ENCODE data around the gene SLC9A5. TPM values are rescaled to one million over a fixed set of nuclear protein-coding genes. Genes with fewer than 3 reads are reported as not detected.

Gene SLC9A5, protein sequence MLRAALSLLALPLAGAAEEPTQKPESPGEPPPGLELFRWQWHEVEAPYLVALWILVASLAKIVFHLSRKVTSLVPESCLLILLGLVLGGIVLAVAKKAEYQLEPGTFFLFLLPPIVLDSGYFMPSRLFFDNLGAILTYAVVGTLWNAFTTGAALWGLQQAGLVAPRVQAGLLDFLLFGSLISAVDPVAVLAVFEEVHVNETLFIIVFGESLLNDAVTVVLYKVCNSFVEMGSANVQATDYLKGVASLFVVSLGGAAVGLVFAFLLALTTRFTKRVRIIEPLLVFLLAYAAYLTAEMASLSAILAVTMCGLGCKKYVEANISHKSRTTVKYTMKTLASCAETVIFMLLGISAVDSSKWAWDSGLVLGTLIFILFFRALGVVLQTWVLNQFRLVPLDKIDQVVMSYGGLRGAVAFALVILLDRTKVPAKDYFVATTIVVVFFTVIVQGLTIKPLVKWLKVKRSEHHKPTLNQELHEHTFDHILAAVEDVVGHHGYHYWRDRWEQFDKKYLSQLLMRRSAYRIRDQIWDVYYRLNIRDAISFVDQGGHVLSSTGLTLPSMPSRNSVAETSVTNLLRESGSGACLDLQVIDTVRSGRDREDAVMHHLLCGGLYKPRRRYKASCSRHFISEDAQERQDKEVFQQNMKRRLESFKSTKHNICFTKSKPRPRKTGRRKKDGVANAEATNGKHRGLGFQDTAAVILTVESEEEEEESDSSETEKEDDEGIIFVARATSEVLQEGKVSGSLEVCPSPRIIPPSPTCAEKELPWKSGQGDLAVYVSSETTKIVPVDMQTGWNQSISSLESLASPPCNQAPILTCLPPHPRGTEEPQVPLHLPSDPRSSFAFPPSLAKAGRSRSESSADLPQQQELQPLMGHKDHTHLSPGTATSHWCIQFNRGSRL
- polyA plus RNA-seq (2013, experiment 1 of 2; ENCODE audit: insufficient read length): 3.9 TPM
- polyA plus RNA-seq (2013, experiment 2 of 2; ENCODE audit: insufficient read length): 3.4 TPM

DNA sequence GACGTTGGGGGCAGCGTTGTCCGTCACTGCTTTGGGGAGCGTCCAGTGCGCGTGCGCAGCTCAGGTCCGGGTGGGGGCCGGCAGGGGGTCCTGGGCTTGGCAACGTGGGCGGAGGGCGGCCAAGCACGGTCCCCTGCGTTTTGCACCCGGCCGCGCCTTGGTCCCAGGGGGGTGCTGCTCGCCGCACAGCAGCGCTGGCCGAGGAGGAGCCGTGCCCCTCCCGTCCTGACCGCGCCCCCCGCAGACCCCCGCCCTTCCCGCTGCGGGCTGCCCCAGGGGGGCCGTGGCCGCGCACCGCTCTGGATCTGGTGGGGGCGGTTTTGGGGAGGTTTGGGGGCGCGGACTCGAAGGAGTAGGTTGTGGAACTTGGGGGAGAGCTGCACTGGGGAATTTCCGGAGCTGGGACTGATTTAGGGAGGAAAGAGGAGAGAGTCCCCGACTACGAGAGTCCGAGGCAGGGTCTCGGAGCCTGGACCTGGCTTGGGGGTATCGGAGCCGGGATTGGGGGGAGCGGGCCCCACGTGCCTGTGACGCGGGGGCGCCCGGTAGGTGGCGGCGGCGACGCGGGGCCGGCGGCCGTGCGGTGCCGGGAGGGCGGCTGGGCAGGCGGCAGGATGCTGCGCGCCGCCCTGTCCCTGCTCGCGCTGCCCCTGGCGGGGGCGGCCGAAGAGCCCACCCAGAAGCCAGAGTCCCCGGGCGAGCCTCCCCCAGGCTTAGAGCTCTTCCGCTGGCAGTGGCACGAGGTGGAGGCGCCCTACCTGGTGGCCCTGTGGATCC is at the start of gene SLC9A5:
TSS of gene SLC9A5 (plus strand) at position 579 of the 777 bp plus-strand sequence. CDS start at position 615, 36 bp downstream.
- DNase-seq: peak; percentile 35

GRCh38 chr16:67199011-67199807 is 49.6 kb upstream of the SLC9A5 start, which contains the start of gene ELMO3:
Gene ELMO3 (plus strand): TSS chr16:67199131. CDS start chr16:67199327, 196 bp downstream.
- DNase-seq: no peak

DNA sequence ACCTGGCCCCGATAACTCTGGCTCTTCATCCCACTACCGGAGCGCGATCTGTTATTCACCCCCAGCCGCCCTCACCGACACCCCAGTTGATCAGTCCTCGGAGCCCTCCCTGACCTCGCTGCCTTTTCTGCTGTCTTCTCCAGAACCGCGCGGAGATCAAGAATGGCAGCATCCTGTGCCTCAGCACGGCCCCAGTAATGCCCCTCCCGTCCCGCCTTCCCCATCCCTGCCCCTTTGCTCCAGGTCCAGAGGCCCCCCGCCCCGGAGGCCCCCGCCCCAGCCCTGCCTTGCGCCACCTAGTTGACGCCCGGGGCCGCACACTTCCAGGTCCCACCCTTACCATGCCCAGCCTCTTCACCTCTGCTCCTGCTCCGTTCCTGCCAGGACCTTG is 49.0 kb upstream of the SLC9A5 start:
- no peak for DNase-seq

DNA sequence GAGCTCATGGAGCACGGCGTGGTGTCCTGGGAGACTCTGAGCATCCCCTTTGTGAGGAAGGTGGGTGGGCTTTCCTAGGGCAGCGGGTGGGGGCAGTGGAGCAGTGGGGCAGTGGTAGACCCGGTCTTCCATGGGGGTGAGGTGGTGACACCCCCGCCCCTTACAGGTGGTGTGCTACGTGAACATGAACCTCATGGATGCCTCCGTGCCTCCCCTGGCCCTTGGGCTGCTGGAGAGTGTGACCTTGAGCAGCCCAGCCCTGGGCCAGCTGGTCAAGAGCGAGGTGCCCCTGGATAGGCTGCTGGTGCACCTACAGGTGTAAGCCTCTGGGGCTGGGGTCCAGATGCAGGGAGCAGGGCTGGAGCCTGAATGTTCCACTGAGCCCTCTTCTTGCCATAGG is 48.3 kb upstream of the SLC9A5 start:
- no peak for DNase-seq

GRCh38 chr16:67201411-67202345 is 47.1 kb upstream of the SLC9A5 start:
- DNase-seq: no peak

- DNase-seq: no peak
Observed at GRCh38 chr16:67202426-67202825, 46.4 kb upstream of the SLC9A5 start.

GRCh38 chr16:67202956-67203493 is 45.8 kb upstream of the SLC9A5 start:
- DNase-seq: no peak

- no peak for DNase-seq
Observed at GRCh38 chr16:67204076-67204475, 44.7 kb upstream of the SLC9A5 start.

DNA sequence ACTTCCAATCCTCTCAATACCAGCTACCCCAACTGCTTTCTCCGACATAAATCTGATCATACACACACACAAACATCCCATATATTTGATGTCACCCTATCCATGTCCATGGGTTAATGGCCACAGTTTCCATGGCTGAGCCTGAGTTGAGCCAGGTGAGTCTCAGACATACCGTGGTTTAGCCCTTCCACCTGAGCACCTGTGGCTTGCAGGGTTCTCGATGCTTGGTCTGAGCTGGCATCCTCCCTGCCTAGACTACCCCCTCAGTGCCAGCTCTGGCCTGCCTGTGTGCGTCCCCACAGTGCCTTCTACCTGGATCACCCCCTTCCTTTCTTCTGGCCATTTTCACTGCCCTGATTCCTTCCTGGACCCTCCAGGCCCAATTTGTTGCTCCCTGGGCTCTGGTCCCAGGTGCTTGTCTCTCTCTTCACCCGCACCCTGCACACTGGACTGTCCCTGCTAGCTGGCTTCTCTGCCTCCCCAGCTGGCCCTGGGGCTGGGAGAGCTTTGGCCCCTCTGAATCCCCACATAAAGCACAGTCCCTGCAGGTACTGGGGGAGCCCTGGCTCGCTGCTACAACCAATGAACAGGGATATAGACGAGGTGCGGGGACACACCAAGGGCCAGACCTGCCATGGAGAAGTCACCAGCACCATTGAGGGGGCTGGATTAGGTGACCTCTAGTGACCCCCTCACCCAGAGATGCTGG is 42.5 kb upstream of the SLC9A5 start:
- no peak for DNase-seq

DNA sequence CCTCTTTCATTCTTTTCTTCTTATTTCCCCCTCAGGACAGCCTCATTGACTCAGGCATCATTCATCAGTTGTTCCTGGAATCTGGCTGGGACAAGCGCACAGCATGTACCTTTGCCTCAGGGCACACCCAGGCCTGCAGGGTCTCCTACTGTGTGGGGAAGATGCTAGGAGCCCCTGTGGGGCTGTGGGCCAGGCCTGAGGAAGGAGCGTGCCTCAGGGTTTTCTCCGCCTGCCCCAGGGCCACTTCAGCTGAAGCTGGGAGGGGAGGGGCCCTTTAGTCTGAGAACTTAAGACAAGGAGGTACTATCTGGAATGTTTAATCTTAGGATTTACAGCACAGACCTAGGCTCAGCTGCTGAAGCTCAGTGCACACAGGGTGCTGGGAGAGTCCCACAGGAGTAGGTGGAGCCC is 41.9 kb upstream of the SLC9A5 start:
- no peak for DNase-seq

DNA sequence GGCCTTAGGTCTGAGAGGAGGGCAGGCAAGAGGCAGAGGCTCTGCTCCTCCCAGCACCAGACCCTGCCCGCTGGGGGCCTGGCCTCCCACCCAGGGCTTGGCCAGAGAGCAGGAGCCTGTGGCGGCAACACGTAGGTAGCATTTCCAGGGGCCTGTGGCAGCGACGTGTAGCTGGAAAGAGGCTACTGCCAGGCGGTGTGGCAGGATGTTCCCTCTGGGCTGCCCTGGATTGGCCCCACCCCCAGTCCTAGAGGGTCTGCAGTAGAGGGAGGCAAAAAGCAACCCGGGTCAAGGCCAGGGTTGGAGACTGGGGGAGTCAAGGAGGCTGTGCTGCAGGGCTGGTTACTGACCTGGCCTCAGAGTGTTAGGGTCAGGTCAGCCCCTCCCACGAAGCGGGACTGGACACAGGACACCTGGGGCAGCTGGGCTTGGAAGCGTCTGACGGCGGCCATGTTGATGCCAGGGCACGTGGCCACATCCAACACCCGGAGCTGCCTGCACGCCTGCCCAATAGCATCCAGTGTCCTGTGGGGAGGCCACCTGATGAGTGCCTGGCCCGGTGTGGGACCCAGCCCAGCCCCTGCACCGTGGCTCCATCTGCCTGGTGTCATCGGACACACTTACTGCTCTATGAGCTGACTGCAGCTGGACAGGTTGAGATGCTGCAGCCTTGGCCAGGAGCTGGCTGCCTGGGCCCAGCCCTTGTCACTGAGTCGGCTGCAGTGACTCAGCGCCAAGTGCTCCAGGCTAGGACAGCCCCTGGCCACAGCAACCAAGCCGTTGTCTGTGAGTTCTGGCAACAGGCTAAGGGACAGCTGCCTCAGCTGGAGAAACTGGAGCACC is 41.3 kb upstream of the SLC9A5 start:
- DNase-seq: peak; percentile 34

DNA sequence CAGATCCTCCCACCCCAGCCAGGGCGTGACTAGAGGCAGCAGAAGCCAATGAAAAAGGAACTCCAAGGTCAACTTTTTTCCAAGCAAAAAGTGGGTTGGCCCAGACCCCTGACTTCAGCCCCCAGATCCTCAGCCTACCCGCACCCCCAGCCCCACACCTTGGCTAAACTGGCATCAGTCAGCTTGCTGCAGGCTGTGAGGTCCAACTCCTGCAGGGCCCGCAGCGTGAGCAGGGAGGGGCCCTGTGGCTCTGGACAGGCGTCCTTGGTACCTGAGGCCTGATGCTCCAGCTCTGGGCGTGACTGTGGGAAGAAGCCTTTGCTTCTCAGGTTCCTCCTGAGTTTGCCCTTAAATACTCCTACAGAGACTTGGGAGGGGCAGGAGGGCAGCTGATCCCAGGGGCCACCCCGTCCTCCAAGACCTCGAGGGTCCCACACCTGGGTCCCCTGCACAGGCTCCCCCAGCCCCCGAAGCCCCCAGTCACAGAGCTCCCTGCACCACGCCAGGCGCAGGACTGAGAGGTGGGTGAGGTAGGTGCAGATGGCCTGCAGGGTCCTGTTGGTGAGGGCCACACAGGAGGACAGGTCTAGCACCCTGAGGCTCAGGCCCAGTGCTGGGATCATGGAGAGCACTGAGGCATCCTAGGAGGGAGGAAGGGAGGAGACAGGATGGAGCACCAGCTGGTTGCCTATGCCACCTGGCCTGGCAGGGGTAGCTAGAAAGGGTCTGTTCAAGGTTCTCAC is 40.5 kb upstream of the SLC9A5 start:
- DNase-seq: no peak

DNA sequence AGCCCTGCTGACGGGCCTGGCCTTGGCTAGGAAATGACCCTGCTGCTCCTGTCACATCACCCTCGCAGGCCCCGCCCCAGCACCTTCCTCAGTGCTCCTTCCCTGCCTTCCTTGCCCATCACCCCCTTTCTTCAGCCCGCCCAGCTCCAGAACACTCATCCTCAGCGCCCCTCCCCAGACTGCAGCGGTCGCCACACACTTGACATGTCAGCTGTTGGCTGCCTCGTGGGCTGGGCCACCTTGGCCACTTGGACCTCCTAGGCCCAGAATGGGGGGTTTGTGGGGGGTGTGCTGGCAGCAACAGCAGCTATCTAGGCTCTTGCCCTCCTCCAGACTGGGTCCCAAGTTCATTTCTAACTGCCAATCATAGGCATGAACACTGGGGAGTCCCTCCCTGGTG is 39.2 kb upstream of the SLC9A5 start:
- no peak for DNase-seq

DNA sequence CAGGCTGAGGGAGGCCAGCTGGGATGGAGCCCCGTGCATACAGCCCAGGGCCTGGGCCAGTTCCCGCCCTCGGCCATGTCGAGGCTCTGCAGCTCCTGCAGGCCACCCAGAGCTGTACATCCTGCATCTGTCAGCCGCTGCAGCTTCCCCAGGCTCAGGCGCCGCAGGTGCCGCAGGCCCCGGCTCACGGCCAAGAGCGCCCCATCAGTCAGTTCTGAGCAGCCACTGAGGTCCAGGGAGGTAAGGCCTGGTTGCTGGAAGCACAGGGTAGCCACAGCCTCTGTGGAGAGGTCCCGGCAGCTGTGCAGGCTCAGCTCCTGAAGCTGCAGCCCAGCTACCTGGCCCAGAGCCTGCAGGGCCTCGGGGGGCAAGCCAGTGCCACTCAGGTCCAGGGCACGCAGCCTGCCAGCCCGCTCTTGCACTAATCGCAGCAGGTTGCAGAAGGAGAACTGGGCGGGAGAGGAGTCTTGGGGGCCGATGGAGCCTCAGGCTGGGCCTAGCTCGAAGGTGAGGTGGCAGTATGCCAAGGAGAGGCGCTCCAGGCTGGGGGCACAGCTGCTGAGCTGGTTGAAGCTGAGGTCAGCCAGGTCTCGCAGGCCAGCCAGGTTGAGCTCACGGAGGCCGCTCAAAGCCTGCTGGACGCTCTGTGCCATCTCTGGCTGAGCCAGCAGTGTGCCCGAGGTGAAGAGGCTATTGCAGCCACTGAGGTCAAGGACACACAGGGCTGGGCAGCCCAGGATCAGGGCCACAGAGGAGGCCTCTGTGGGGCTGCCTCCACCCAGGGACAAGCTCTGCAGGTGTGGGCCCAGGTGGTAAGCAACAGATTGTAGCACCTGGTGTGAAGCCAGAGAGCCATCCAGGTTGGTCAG is 38.5 kb upstream of the SLC9A5 start:
- DNase-seq: no peak

- DNase-seq: no peak
Observed at GRCh38 chr16:67211674-67212073, 37.1 kb upstream of the SLC9A5 start.

- no peak for DNase-seq
Observed at GRCh38 chr16:67212766-67213165, 36.0 kb upstream of the SLC9A5 start.

All from fibroblast of skin of scalp (primary cell).